WI38 (cell line): Measurements from ENCODE around the gene ALG5.

ENCODE experiments used
- H3K4me3 ChIP-seq: 2 replicates; pipeline ENCODE4 v1.5.1; 2011; ENCODE audit warnings: low read depth, mild to moderate bottlenecking, control low read depth, low read length
- CTCF ChIP-seq: IDR thresholded peaks from 2 replicates; pipeline ENCODE4 v1.5.1; 2012; ENCODE audit warnings: low read depth, mild to moderate bottlenecking, control low read depth, low read length

The ALG5 gene

DNA sequence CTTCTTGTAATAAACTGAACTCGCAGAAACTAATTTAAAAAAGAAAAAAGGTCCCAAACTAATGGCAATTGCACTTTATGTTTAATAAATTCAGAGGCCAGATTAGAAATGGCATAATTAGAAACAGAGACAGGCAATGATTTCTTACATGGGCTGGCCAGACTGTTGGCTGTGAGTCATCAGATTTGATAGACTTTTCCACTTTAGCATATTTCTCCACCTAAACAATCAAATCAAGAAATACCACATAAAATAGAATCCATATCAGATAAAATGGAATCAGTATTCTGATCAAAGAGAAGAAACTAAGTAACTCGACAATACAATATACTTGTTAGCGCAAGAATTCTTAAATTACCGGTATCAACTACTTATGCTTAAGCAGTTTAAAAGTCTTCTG, 30.5 kb upstream of the ALG5 start:
- TF ChIP-seq CTCF: no peak
- H3K4me3 ChIP-seq: no peak overlapping the region

DNA sequence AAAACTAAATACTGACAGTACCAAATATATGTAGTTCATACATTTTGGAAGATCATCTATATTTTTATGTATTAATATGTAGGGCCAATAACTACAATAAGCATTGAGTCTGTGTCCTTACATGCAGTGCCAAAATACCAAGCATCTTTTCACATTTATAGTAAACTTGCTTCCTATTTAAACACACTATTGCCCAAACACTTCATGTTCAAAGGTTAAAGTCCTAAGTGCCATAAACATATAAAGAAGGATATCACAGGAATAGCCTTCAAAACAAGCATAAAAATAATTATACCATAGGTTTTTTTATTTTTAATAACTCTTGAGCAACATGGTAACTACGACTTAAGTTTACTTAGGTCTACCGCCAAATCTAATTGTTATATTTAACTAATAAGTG, 28.5 kb upstream of the ALG5 start:
- TF ChIP-seq CTCF: no peak
- no peak overlapping the region for H3K4me3 ChIP-seq

DNA sequence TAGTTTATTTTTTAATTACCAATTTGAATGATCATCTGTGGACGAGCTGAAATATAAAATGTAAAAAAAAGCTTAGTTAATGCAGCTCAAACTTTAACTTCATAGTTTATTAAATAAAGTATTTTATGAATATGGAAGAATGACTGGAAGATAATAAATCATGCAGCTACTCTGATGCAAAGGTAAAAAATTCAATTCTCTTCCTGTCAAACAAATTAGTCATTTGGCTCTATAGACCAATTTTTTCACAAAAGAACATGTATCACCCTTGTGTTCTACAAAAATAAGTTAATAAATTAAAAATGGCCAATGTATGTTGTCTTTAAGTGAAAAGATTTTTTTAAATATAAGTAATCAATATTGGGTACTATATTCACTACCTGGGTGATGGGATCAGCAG, 27.6 kb upstream of the ALG5 start:
- H3K4me3 ChIP-seq: no peak overlapping the region
- TF ChIP-seq CTCF: no peak

- TF ChIP-seq CTCF: no peak
- no peak overlapping the region for H3K4me3 ChIP-seq
Observed at GRCh38 chr13:37023871-37024270, 24.7 kb upstream of the ALG5 start.

DNA sequence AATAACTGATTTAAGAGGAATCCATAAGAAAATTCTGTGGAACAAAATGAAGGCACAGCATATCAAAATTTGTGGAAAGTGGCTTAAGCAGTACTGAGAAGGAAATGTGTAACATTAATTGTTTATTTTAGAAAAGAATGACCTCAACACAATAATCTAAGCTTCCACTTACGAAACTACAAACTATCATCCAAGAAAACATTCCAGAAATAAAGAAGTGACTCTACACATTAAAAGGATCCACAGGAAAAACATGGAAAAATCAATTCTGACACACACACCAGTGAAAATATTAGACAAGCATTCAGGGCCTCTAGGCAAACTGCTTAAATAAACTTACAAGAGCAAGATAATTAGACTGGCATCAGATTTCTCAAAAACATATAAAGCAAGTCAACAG, 15.5 kb upstream of the ALG5 start:
- TF ChIP-seq CTCF: no peak

DNA sequence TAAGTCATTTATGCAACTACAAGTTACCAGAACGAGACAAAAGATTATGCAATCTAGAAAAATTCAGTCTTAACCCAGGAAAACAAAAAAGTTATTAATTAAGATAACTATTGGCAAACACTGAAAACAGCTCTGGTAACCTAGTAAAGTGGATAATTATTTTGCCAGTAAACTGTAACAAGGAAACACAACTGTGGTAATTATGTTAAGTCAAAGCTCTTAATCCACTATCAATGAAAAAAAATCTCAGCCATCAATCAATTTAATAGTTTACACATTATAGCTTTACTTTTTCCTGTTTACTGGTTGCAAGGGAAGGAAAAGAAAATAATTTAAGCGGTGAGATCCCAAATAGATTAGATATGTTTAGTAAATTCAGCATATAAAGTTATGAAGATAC, 12.6 kb upstream of the ALG5 start:
- H3K4me3 ChIP-seq: no peak overlapping the region
- no peak for TF ChIP-seq CTCF

More for the DNA sequence above, 15.5 kb upstream of the ALG5 start:
- no peak overlapping the region for H3K4me3 ChIP-seq

DNA sequence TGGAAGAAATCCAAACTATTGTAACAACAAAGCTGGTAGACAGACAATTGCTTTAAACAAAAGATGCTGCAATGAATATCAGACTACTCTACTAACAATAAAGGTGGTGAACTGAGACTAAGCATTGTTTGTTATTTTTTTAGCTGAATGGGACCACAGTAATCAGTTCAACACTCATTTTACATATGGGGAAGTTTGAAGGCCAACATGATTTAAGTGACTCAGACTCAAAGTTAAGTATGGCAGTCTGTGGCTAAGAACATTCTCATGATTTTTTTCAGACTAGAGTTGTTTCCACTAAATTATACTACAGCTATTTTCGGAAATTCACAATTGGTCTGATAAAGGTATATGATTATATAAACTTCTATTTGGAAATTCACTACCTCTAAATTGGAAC, 11.9 kb upstream of the ALG5 start:
- H3K4me3 ChIP-seq: no peak overlapping the region
- no peak for TF ChIP-seq CTCF

GRCh38 chr13:37010424-37010823, 11.3 kb upstream of the ALG5 start:
- no peak overlapping the region for H3K4me3 ChIP-seq
- TF ChIP-seq CTCF: no peak
